NCI-H82 (cell line): ENCODE data around the gene OR2A1.
"Not testable (repeated sequence)": the region's sequence is repeated elsewhere in the genome, so short reads cannot be mapped to it uniquely, and the experiment has no call there.

ENCODE experiments used
- DNase-seq: peaks from one replicate; lab custom pipeline; 2025; lab: John Stamatoyannopoulos, UW

Gene OR2A1

DNA sequence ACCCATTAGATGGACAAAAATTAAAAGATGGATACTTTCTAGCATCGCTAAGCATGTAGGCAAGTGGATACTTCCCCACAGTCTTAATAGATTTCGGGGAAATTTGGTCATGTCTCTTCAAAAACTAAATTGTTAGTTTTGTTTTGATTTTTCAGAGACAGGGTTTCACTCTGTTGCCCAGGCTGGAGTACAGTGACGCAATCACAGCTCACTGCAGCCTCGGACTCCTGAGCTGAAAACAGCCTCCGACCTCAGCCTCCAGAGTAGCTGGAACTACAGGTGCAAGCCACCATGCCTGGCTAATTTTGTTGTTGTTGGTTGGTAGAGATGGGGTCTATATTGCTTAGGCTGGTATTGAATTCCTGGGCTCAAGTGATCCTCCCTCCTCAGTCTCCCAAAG is 13.6 kb downstream of the OR2A1 start:
- not testable (repeated sequence) for DNase-seq

DNA sequence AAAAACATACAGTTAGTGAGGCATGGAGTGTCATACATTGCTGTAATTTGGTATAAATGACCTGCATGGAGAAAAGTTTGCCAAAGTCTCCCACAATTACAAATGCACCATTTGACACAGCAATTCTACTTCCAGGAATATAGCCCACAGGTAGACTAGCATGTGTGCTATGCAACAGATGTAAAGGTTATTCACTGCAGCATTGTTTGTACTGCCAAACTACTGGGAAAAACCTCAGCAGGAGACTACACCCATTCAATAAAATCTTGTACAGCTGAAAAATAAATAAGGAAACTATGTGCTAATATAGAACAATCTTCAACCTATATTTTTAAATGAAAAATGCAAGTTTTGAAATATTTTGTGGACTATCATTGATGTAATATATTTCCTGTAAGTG is 17.8 kb downstream of the OR2A1 start:
- DNase-seq, result not testable (repeated sequence)

DNA sequence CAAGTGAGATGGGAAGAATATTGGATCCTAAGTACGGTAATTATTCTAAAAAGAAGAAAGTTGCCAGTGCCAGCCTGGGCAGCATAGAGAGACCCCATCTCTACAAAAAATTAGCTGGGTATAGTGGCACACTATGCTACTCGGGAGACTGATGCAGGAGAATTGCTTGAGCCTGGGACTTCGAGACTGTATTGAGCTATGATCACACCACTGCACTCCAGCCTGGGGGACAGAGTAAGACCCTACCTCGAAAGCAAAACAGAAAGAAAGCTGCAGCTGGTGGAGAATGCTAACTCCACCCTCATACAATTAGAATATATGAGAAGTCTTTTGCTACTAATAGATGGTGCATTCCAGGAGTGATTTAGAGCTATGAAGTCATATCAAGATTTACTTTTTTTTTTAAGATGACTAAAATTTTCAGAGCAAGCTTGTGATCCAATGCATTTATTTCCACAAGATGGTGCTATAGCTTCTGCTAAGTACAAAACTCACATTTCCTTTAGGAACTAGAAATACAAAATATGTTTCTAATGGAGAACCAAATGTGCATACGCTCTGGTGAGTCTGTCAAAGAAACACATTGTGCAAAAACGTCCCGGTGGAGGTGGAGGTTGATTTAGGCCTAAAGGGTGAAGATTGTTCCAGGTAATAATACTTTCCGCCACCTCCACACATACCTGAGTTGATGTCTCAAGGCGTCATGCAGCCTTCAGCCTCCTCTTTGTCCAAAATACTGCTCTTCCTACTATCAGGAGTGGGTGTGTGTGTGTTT is 19.2 kb downstream of the OR2A1 start:
- DNase-seq, result not testable (repeated sequence)

DNA sequence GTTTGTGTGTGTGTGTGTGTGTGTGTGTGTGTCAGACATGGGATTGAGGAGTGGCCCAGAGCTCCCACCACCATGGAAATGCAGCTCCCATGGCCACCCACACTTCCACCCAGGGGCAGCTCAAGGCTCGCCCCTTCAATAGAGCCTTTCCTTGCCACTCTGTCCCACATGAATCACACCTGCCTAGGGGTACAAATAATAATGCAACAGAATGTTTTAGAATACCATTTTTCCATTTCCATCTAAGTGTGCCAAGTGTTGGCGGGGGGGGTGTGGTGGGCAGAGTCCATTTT is 19.7 kb downstream of the OR2A1 start:
- not testable (repeated sequence) for DNase-seq

DNA sequence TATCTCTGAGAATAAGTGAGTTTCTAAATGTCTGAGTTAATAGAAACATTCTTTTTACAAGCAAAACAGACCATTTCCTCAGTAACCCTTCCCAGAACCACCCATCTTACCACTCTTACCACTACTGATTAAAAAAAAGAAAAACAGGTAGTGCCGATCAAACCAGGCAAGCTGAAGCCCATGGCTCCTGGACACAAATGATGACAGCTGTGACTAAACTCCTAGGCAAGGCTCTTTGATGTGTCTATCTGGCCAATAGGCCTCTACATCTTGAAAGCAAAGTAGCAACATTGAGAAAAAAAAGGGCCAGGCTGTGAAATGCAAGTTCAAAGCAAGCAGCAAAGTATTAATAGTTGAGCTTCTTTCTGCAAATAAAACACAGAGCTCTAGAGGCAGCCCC is 36.4 kb downstream of the OR2A1 start:
- DNase-seq, result not testable (repeated sequence)

DNA sequence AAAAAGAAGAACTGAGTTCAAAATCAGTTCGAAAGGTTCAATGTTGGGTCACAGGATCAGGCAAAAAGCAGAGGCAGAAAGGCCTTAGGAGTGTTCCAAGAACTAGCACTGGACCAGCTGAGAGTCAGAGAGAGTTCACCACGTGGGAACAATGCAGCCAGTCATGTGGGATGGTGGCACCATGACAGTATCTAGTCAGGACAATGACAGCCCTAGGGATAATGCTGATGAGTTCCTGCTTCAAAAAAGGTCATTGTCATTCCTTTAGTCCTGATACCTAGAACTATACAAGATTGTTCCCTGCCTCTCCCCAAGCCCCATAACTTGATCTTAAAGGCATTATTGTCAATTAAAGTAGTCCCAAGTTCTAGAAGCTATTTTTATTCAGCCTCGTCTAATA is 39.4 kb downstream of the OR2A1 start:
- not testable (repeated sequence) for DNase-seq

DNA sequence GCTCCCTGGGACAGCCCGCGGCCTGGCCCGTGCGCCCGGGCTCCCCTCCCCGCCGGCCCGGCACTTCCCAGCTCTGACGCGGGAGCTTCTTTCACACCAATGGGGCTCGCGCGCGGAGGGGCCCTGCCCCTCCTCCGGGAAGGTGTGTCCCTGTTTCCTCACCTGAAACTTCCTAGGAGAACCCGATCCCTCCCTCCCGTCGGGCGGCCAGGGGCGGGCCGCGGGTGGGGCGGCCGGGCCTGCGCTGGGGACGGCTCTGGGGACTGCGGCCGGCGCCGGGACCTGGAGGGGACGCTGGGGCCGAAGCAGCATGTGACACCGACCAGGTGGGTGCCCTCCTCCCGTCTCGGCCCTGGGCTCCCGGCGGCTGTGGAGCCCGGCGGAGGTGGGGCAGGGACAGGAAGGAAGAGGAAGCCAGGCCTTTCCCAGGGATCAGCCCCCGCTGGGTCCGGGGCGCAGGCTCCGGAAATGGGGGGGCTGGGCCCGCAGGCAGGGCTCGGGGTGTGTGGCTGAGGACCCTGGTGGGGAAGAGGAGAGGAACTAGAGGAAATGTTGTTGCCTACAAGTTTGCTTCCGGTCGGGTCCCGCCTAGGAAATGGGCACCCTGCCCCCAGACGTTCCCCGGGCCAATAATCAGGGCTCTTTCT is 43.1 kb downstream of the OR2A1 start, which contains the start of gene ARHGEF5:
TSS of gene ARHGEF5 (plus strand) at position 227 of the 647 bp plus-strand sequence. CDS start 7,268 bp downstream, outside the sequence.
- DNase-seq, result not testable (repeated sequence)

DNA sequence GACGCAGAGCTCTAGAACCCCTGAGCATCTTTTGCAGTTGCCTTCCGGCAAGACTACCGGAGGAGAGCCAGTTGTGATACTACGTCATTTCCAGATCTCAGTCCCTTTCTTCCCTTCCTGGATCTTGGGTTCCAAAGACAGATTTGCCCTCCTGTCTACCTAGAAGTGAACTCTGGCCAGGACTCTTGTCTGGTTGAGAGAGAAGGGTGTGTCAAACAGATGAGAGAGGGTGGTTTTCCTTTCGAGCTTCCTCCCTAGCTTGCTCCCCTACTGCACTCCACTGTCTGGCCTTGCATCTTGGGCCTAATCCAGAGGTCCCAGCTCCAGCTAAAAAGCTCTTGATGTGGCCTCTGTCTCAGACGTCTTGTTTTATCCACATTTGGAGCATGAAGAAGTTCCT is 44.0 kb downstream of the OR2A1 start:
- DNase-seq, result not testable (repeated sequence)

DNA sequence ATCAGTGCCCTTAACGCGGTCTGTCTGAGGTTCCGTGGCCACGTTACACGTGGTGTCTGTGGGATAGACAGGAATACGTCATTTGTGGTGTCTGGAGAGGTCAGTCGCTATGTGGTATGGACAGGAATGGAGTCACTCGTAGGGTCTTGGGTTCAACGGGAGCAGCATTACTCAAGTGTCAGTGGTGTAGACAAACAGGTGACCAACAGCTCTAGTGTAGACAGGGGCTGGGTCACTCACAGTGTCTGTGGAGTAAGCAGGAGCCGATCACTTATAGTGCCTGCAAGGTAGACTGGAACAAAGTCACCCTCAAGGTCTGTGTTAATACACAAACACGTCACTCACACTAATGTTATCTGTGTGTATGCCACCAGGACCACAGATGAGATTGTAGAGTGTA is 44.6 kb downstream of the OR2A1 start:
- DNase-seq, result not testable (repeated sequence)

DNA sequence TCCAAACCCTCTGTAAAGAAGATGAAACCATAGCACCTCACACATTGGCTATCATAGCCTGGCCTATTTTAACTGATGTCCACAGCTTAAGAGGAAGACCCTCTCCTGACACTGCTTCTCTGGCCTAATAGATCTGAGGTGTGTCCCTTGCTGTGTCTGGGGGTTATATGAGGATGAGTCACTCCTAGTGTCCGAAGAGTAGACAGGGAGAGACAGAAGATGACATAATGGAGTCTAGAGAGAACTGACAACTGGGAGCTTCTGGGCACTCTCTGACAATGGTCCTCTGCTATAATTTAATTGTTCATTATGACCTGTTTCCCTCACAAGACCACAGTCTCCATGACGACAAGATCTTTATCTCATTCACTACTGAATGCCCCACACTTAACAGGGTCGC is 49.8 kb downstream of the OR2A1 start:
- DNase-seq, result not testable (repeated sequence)

DNA sequence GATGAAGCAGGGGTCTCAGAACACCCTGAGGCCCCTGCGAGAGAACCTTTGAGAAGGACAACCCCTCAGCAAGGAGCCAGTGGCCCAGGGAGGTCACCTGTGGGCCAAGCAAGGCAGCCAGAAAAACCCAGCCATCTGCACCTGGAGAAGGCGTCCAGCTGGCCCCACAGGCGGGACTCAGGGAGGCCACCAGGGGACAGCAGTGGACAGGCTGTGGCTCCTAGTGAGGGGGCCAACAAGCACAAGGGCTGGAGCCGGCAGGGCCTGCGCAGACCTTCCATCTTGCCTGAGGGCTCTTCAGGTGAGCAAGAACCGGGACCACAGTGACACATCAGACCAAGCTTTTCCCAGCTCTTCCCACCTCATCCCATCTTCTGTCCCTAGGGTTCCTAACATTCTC is 53.3 kb downstream of the OR2A1 start:
- not testable (repeated sequence) for DNase-seq

DNA sequence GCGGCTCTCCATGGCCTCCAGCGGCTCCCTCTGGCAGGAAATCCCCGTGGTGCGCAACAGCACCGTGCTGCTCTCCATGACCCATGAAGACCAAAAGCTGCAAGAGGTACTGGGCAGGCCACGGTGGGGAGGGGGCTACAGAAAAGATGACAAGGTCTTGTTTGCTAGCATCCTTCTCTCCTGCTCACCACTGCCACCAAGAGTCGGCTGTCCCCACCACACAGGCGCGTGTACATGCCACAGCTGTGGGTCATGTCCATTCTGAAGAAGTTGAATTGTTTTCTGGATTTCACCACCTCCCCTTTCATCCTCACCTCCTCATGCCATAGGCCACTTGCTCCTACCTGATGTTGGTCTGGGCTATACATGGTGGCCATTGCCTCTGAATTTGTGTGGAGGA is 55.0 kb downstream of the OR2A1 start:
- DNase-seq, result not testable (repeated sequence)

DNA sequence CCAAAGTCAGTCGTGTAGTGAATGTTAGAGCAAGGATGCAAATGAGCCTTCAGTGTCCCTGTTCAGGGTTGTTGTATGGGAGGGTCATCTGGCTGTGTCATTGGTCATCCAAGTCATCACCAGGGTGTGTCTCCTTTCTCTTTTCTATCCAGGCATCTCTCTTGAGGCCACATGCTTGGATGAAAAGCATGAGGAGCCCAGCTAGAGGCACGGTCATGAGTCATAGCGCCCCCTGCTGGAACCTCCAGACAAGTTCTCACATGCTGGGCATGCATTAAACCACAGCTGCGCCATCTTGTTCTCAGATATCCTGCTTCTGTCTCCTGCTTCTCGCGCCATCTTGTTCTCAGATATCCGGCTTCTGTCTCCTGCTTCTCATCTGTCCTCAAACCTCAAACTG is 57.0 kb downstream of the OR2A1 start:
- DNase-seq, result not testable (repeated sequence)
